Measurements from ENCODE around the gene ABCB8. TPM values are rescaled to one million over a fixed set of nuclear protein-coding genes. Genes with fewer than 3 reads are reported as not detected.
A peak's percentile ranks its signal among the peaks of the same experiment; 100 is the strongest.

Gene ABCB8
- total and polyA plus RNA-seq, 9 of the 15 experiments (the other 6 are each of a cell fraction or from before 2014, with no cell fraction given): 7.6 to 106 (median 36.3) TPM

GRCh38 chr7:150994141-150994837 lies 34.0 kb upstream of the ABCB8 start (continued):
- no peak for TF ChIP-seq AFF4 (CRISPR knock-in tag; IDR thresholded peaks at IDR 0.05)
- no peak for TF ChIP-seq ID3 (CRISPR knock-in tag; IDR thresholded peaks at IDR 0.05)
- TF ChIP-seq ID3 (tag; IDR thresholded peaks at IDR 0.05): peak; percentile 51; the same call in 1 of the 2 replicates
- peak; percentile 75 for TF ChIP-seq SOX6 (IDR thresholded peaks at IDR 0.05)
- TF ChIP-seq TAF15 (IDR thresholded peaks at IDR 0.05; ENCODE audit: low read depth, low read length): no peak
- TF ChIP-seq ZNF407 (IDR thresholded peaks at IDR 0.05; ENCODE audit: low read depth): no peak
- peak; percentile 94; the same call in 1 of the 2 replicates for TF ChIP-seq HMG20B (CRISPR knock-in tag; IDR thresholded peaks at IDR 0.05)
- TF ChIP-seq KAT7 (CRISPR knock-in tag; IDR thresholded peaks at IDR 0.05; ENCODE audit: borderline replicate concordance): no peak; the same call in 1 of the 2 replicates
- TF ChIP-seq SPI1 (IDR thresholded peaks at IDR 0.05; ENCODE audit: borderline replicate concordance, low read depth, low read length): peak; percentile 98
- peak in 1 of 2 experiments; percentile 90; a peak in 3 of 4 replicates for TF ChIP-seq MNT (conservative IDR thresholded peaks at IDR 0.05)
- TF ChIP-seq ZNF175 (CRISPR knock-in tag; IDR thresholded peaks at IDR 0.05; ENCODE audit: low read depth): peak; percentile 78; the same call in 1 of the 2 replicates
- TF ChIP-seq ZFP36 (IDR thresholded peaks at IDR 0.05; ENCODE audit: low read depth, low read length, partially characterized antibody): peak; percentile 29
- peak; percentile 75 for TF ChIP-seq MTA2 (IDR thresholded peaks at IDR 0.05; ENCODE audit: low read depth)

All from K562 (cell line).